ENCODE results near the gene NKPD1.

DNA sequence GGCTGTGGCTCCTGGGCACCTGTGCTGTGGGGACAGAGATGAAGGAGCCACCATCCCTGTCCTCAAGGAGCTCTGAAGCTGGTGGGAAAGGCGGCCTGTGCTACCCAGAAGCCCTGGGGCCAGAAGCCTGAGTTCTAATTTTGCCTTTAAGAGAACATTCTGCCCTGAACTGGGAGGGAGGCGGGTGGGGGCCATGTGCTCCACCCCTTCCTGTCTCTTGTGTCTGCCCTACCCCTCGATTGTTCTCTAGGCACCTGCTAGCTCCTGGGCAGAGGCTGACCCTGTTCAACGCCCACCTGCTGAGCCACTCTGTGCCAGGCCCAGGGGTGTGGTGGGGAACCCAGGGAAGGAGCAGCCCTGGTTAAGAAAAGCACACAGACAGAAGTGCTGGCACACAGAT is 11.4 kb upstream of the NKPD1 start:
- TF ChIP-seq, protein P1, sequence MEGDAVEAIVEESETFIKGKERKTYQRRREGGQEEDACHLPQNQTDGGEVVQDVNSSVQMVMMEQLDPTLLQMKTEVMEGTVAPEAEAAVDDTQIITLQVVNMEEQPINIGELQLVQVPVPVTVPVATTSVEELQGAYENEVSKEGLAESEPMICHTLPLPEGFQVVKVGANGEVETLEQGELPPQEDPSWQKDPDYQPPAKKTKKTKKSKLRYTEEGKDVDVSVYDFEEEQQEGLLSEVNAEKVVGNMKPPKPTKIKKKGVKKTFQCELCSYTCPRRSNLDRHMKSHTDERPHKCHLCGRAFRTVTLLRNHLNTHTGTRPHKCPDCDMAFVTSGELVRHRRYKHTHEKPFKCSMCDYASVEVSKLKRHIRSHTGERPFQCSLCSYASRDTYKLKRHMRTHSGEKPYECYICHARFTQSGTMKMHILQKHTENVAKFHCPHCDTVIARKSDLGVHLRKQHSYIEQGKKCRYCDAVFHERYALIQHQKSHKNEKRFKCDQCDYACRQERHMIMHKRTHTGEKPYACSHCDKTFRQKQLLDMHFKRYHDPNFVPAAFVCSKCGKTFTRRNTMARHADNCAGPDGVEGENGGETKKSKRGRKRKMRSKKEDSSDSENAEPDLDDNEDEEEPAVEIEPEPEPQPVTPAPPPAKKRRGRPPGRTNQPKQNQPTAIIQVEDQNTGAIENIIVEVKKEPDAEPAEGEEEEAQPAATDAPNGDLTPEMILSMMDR (IDR thresholded peaks at IDR 0.05) = no peak
- TF ChIP-seq EZH2 (IDR thresholded peaks at IDR 0.05; ENCODE audit: borderline replicate concordance, insufficient read depth, low read depth, low read length, poor library complexity, severe bottlenecking) = no peak

All from B cell (primary cell).